Mucosa of descending colon (tissue), 3 donors: ENCODE data around the gene ADORA2B. TPM values are rescaled to one million over a fixed set of nuclear protein-coding genes. Genes with fewer than 3 reads are reported as not detected.

Experiments used
- ATAC-seq: fragments of 200-7000 bp; cut with Tn5 transposase; one replicate; pipeline ENCODE4 v1.9.1; 2020; ENCODE audit warnings: mild to moderate bottlenecking, moderate library complexity
- DNase-seq, 3 donors: peaks; one replicate each; pipeline ENCODE4 v3.0.0-alpha.2; 2020
- H3K36me3 ChIP-seq: fragments of 200-600 bp; one replicate; pipeline ENCODE4 v1.8.0; 2021; ENCODE audit warnings: low read depth, mild to moderate bottlenecking
- H3K4me1 ChIP-seq: fragments of 200-600 bp; one replicate; pipeline ENCODE4 v1.8.0; 2021; ENCODE audit warnings: low read depth, mild to moderate bottlenecking
- H3K4me3 ChIP-seq: fragments of 200-600 bp; one replicate; pipeline ENCODE4 v1.8.0; 2021; ENCODE audit warnings: mild to moderate bottlenecking
- H3K9me3 ChIP-seq: fragments of 200-600 bp; one replicate; pipeline ENCODE4 v1.8.0; 2021; ENCODE audit warnings: mild to moderate bottlenecking
- CTCF ChIP-seq: fragments of 200-600 bp; IDR thresholded peaks from one replicate; pipeline ENCODE4 v1.8.0; 2022; ENCODE audit warnings: antibody characterized with exemption, mild to moderate bottlenecking
- intact Hi-C, 2 donors: fragments of 100-400 bp; cut with DNase I in 1 of 2; cut with micrococcal nuclease in 1 of 2; formaldehyde crosslinking; loops; one replicate each; pipeline versions ENCODE4 v1.11.0 to v1.11.1; 2022; cut with DNase I, micrococcal nuclease
- total RNA-seq, 3 donors: library from RNA; stranded (reverse); fragmentation: NEBNext Ultra II Directional in 2 of 3; extraction: Animal tissue kit (Norgen Biotek cat#: 25700) in 2 of 3; gene quantifications; one replicate each; pipeline versions ENCODE4 v1.2.1 to v1.2.4, GENCODE V29; 2021 to 2023
- donor health status: DM: no; HTN: no; CAD: no; lungs with moderate emphysema.
- donor health status: DM: no; HTN: no; CAD: no.
- donor health status: DM: no; HTN: yes; CAD: no.

Gene ADORA2B
- total RNA-seq, 3 donors from 2014 or later, result 11.9 to 32.9 (median 24.4) TPM

GRCh38 chr17:15966879-15967248, 21.9 kb downstream of the ADORA2B start:
- no peaks in the 10 kb centered on the region for H3K36me3 ChIP-seq
- no peak for TF ChIP-seq CTCF
- DNase-seq (peak; percentile 79 to 84 (median 80)), ATAC-seq (peak; percentile 89)
- no peaks in the 10 kb centered on the region for H3K9me3 ChIP-seq
- no peak overlapping the region for H3K4me3 ChIP-seq
- intact Hi-C loops, result no loop called here
- peaks cover 25% of the 10 kb centered on the region for H3K4me1 ChIP-seq

- H3K4me1 ChIP-seq, result peaks cover 25% of the 10 kb centered on the region
- no peaks in the 10 kb centered on the region for H3K36me3 ChIP-seq
- H3K9me3 ChIP-seq, result no peaks in the 10 kb centered on the region
- intact Hi-C loops, result no loop called here
- TF ChIP-seq CTCF, result no peak
- no peak for DNase-seq
- no peak for ATAC-seq
- no peak overlapping the region for H3K4me3 ChIP-seq
Measured at GRCh38 chr17:15967706-15968399, 22.9 kb downstream of the ADORA2B start.

- H3K4me1 ChIP-seq, result peaks cover 25% of the 10 kb centered on the region
Measured at GRCh38 chr17:15969463-15969862, 24.5 kb downstream of the ADORA2B start.

DNA sequence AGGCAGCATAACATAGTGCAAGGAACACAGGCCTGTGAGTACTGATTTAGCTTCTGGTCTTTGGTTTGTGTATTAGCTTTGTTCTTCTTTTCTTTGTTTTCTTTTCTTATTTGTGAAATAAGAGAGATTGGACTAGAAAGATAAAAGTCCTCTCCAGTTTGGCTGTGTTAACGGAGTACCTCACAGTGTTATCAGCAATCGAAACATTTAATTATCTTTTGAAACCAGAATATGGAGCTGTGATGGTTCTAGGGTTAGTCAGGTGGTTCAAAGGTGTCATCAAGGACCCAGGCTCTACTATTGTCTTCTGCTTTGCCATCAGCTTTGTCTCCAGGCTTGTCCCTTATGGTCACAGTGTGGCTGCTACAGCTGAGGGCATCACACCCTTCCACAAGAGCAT, 25.6 kb downstream of the ADORA2B start:
- no peak for ATAC-seq

More at GRCh38 chr17:15969463-15969862, 24.5 kb downstream of the ADORA2B start:
- TF ChIP-seq CTCF, result no peak
- Histone ChIP-seq H3K4me3 (no peak overlapping the region), H3K9me3 (no peaks in the 10 kb centered on the region), H3K36me3 (no peaks in the 10 kb centered on the region)
- no peak for ATAC-seq
- intact Hi-C loops, result no loop called here
- DNase-seq, result no peak

DNA sequence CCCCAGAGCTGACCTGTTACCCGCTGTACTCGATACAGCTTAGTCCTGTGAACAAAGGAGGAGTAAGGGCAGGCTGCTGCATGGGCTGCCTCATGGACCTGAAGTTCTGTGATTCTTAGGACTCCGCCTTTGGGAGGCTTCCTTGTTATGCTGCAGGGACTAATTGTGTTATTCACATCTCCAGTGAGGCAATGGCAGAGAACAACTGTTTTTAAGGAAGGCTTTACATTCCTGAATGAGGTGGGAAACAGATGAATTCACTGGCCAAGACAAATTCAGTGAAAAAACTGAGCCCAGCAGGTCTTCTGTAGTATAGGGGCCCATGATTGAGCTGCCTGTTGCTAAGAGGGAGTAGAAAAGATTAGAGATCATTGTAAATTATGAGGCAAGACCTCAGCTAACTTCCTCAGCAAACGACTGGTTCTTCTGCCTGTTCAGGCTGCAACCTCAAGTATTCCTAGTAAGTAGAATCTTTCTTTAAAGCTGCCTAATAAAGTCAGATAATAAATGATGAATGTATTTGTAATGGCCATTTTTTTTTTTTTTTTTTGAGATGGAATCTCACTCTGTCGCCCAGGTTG, 26.3 kb downstream of the ADORA2B start:
- ATAC-seq (no peak), DNase-seq (no peak)
- Histone ChIP-seq H3K4me3 (no peak overlapping the region), H3K9me3 (no peaks in the 10 kb centered on the region), H3K4me1 (peaks cover 13% of the 10 kb centered on the region), H3K36me3 (no peaks in the 10 kb centered on the region)
- intact Hi-C loops, result no loop called here
- no peak for TF ChIP-seq CTCF

More for the DNA sequence above, 25.6 kb downstream of the ADORA2B start:
- Histone ChIP-seq H3K4me3 (no peak overlapping the region), H3K36me3 (no peaks in the 10 kb centered on the region), H3K4me1 (peaks cover 19% of the 10 kb centered on the region), H3K9me3 (no peaks in the 10 kb centered on the region)
- intact Hi-C loops, result no loop called here
- no peak for TF ChIP-seq CTCF
- no peak for DNase-seq
